WTC11 (cell line): ENCODE measurements around the gene RCC2. TPM values are rescaled to one million over a fixed set of nuclear protein-coding genes. Genes with fewer than 3 reads are reported as not detected.

Experiments
- ATAC-seq: fragments of 200-7000 bp; cut with Tn5 transposase; 2 replicates; pipeline ENCODE4 v1.10.0; 2021; ENCODE audit warnings: mild to moderate bottlenecking, moderate library complexity
- CTCF ChIA-PET: fragments of 300-600 bp; sonication (Branson Sonifier 250); formaldehyde crosslinking; loops from one replicate; lab custom pipeline; 2021; ENCODE audit warnings: antibody characterized with exemption; lab: Charles Lee
- POLR2A ChIA-PET: fragments of 350-600 bp; sonication (Branson Sonifier 250); formaldehyde crosslinking; loops from one replicate; lab custom pipeline; 2021; ENCODE audit warnings: antibody characterized with exemption; lab: Charles Lee
- DNase-seq: peaks from one replicate; pipeline ENCODE4 v3.0.0; 2021; ENCODE audit warnings: low spot score
- H3K27ac Mint-ChIP-seq: 2 replicates; pipeline ENCODE4 v1.8.0; 2021; ENCODE audit warnings: mixed read lengths
- H3K27me3 Mint-ChIP-seq: 2 replicates; pipeline ENCODE4 v1.8.0; 2021; ENCODE audit warnings: low read depth, mild to moderate bottlenecking, moderate library complexity, mixed read lengths
- H3K36me3 Mint-ChIP-seq: 2 replicates; pipeline ENCODE4 v1.8.0; 2021; ENCODE audit warnings: mixed read lengths
- H3K4me1 Mint-ChIP-seq: 2 replicates; pipeline ENCODE4 v1.8.0; 2022; ENCODE audit warnings: mixed read lengths
- H3K4me3 Mint-ChIP-seq: 2 replicates; pipeline ENCODE4 v1.8.0; 2021; ENCODE audit warnings: mild to moderate bottlenecking, moderate library complexity, mixed read lengths
- H3K9me3 Mint-ChIP-seq: 2 replicates; pipeline ENCODE4 v1.8.0; 2021; ENCODE audit warnings: mixed read lengths
- CDX4 ChIP-seq: fragments of 250-450 bp; sonication (Bioruptor Pico); IDR thresholded peaks from 2 replicates; pipeline ENCODE4 v1.9.0; 2021; ENCODE audit warnings: moderate library complexity, mild to moderate bottlenecking, inconsistent platforms, borderline replicate concordance
- CREB1 ChIP-seq: sonication (generic); formaldehyde crosslinking; IDR thresholded peaks from 2 replicates; pipeline ENCODE4 v1.8.0; 2023; ENCODE audit warnings: mild to moderate bottlenecking, missing genetic modification reagents
- EMX1 ChIP-seq: fragments of 250-450 bp; sonication (Bioruptor Pico); IDR thresholded peaks from 2 replicates; pipeline ENCODE4 v1.8.0; 2021; ENCODE audit warnings: mild to moderate bottlenecking
- ERG ChIP-seq: fragments of 250-450 bp; sonication (Bioruptor Pico); IDR thresholded peaks from 2 replicates; pipeline ENCODE4 v1.8.0; 2021; ENCODE audit warnings: mild to moderate bottlenecking
- MLX ChIP-seq: sonication (generic); formaldehyde crosslinking; IDR thresholded peaks from 2 replicates; pipeline ENCODE4 v1.8.1; 2023; ENCODE audit warnings: mild to moderate bottlenecking, missing genetic modification reagents, moderate library complexity
- MXD4 ChIP-seq: fragments of 250-450 bp; sonication (Bioruptor Pico); IDR thresholded peaks from 2 replicates; pipeline ENCODE4 v1.8.0; 2021; ENCODE audit warnings: mild to moderate bottlenecking, moderate library complexity, borderline replicate concordance
- NR2C2 ChIP-seq: sonication (generic); formaldehyde crosslinking; IDR thresholded peaks from 2 replicates; pipeline ENCODE4 v1.8.0; 2022; ENCODE audit warnings: mild to moderate bottlenecking, missing genetic modification reagents
- NR3C1 ChIP-seq: sonication (generic); formaldehyde crosslinking; conservative IDR thresholded peaks from 2 replicates; pipeline ENCODE4 v1.8.1; 2023; ENCODE audit warnings: low read depth, mild to moderate bottlenecking, missing genetic modification reagents
- PRDM15 ChIP-seq: sonication (generic); formaldehyde crosslinking; IDR thresholded peaks from 2 replicates; pipeline ENCODE4 v1.8.0; 2022; ENCODE audit warnings: missing genetic modification reagents
- SOX15 ChIP-seq: fragments of 250-450 bp; sonication (Bioruptor Pico); IDR thresholded peaks from 2 replicates; pipeline ENCODE4 v1.9.0; 2021; ENCODE audit warnings: mild to moderate bottlenecking
- STAT6 ChIP-seq: sonication (generic); formaldehyde crosslinking; conservative IDR thresholded peaks from 2 replicates; pipeline ENCODE4 v1.8.1; 2023; ENCODE audit warnings: mild to moderate bottlenecking, low read depth, missing genetic modification reagents, moderate library complexity
- TEAD4 ChIP-seq: sonication (generic); formaldehyde crosslinking; IDR thresholded peaks from 2 replicates; pipeline ENCODE4 v1.8.0; 2022; ENCODE audit warnings: mild to moderate bottlenecking, missing genetic modification reagents
- TP53 ChIP-seq: sonication (generic); formaldehyde crosslinking; IDR thresholded peaks from 2 replicates; pipeline ENCODE4 v1.8.1; 2023; ENCODE audit warnings: mild to moderate bottlenecking, missing genetic modification reagents
- USF2 ChIP-seq: sonication (generic); formaldehyde crosslinking; IDR thresholded peaks from 2 replicates; pipeline ENCODE4 v1.8.1; 2023; ENCODE audit warnings: mild to moderate bottlenecking, missing genetic modification reagents, moderate library complexity
- ZBTB43 ChIP-seq: sonication (generic); formaldehyde crosslinking; IDR thresholded peaks from 2 replicates; pipeline ENCODE4 v1.8.1; 2023; ENCODE audit warnings: mild to moderate bottlenecking, missing genetic modification reagents
- ZNF121 ChIP-seq: sonication (generic); formaldehyde crosslinking; IDR thresholded peaks from 2 replicates; pipeline ENCODE4 v1.8.0; 2023; ENCODE audit warnings: missing genetic modification reagents
- ZNF232 ChIP-seq: sonication (generic); formaldehyde crosslinking; IDR thresholded peaks from 2 replicates; pipeline ENCODE4 v1.8.0; 2022; ENCODE audit warnings: mild to moderate bottlenecking, missing genetic modification reagents
- ZNF317 ChIP-seq: sonication (generic); formaldehyde crosslinking; IDR thresholded peaks from 2 replicates; pipeline ENCODE4 v1.8.1; 2023; ENCODE audit warnings: low read depth, mild to moderate bottlenecking, moderate library complexity, missing genetic modification reagents, borderline replicate concordance
- ZNF532 ChIP-seq: fragments of 250-450 bp; sonication (Bioruptor Pico); IDR thresholded peaks from 2 replicates; pipeline ENCODE4 v1.9.0; 2021; ENCODE audit warnings: mild to moderate bottlenecking, borderline replicate concordance
- total RNA-seq: library from RNA; stranded (reverse); gene quantifications from 3 replicates; pipeline ENCODE4 v1.2.3, GENCODE V29; 2021

RCC2 gene
- total RNA-seq, 1 experiment from 2014 or later: 377 TPM

GRCh38 chr1:17359808-17360207 is 79.7 kb downstream of the RCC2 start:
- Mint-ChIP-seq H3K27ac (peak overlapping the region; percentile 7; the same call in 1 of the 2 replicates), H3K4me1 (peaks cover 13% of the 10 kb centered on the region; the same call in 1 of the 2 replicates), H3K27me3 (no peaks in the 10 kb centered on the region), H3K4me3 (no peak overlapping the region), H3K36me3 (no peaks in the 10 kb centered on the region)
- POLR2A ChIA-PET: no interaction called here
- DNase-seq (no peak), ATAC-seq (no peak)
- TF ChIP-seq USF2 (CRISPR knock-in tag) (no peak), CDX4 (no peak), ZNF317 (CRISPR knock-in tag) (no peak), MXD4 (CRISPR knock-in tag) (no peak), EMX1 (CRISPR knock-in tag) (no peak), PRDM15 (CRISPR knock-in tag) (no peak), ERG (no peak), ZNF532 (CRISPR knock-in tag) (no peak), ZNF232 (CRISPR knock-in tag) (no peak), SOX15 (CRISPR knock-in tag) (no peak)
- TF ChIP-seq, all 79 proteins: peak for 0
- H3K9me3 Mint-ChIP-seq: peaks cover 9% of the 10 kb centered on the region; the same call in 1 of the 2 replicates
- CTCF ChIA-PET: interaction anchor here (0.6 to 1.0 kb wide), 2 partner anchors 10 to 239 kb away, joined by 3 read pairs; no protein-coding TSS in a partner anchor

- no peak for DNase-seq
- H3K36me3 Mint-ChIP-seq: no peaks in the 10 kb centered on the region
- POLR2A ChIA-PET: no interaction called here
- H3K4me3 Mint-ChIP-seq: no peak overlapping the region
- peak; percentile 65 for ATAC-seq
- no peaks in the 10 kb centered on the region for H3K27me3 Mint-ChIP-seq
- peaks cover 13% of the 10 kb centered on the region; the same call in 1 of the 2 replicates for H3K4me1 Mint-ChIP-seq
- H3K9me3 Mint-ChIP-seq: peaks cover 2% of the 10 kb centered on the region; the same call in 1 of the 2 replicates
- no peak overlapping the region for H3K27ac Mint-ChIP-seq
- CTCF ChIA-PET: interaction anchor here (0.6 to 1.0 kb wide), 5 partner anchors 9 to 238 kb away, joined by 3 to 6 read pairs (median 3); no protein-coding TSS in a partner anchor
- TF ChIP-seq TEAD4 (CRISPR knock-in tag) (no peak), ZNF317 (CRISPR knock-in tag) (no peak), ZBTB43 (CRISPR knock-in tag) (no peak), EMX1 (CRISPR knock-in tag) (no peak), ZNF121 (no peak), TP53 (CRISPR knock-in tag) (no peak), NR2C2 (CRISPR knock-in tag) (no peak), NR3C1 (CRISPR knock-in tag) (no peak), MLX (no peak), STAT6 (CRISPR knock-in tag) (no peak), CREB1 (CRISPR knock-in tag) (no peak)
Measured at GRCh38 chr1:17359031-17359430, 80.4 kb downstream of the RCC2 start.
